K562 (cell line): ENCODE measurements around the gene SLC32A1. TPM values are rescaled to one million over a fixed set of nuclear protein-coding genes. Genes with fewer than 3 reads are reported as not detected.

Source experiments
- ATAC-seq: fragments of 200-7000 bp; cut with Tn5 transposase; 3 replicates; pipeline ENCODE4 v1.9.1; 2020; ENCODE audit warnings: moderate library complexity
- BruUV-seq: library from RNA; stranded (reverse); fragments of 400-500 nt; replicated peaks from 2 replicates; lab custom pipeline; 2021; lab: Mats Ljungman, UMichigan
- CTCF ChIA-PET: fragments of 300-600 bp; formaldehyde crosslinking; extraction: SDS; loops from one replicate; lab custom pipeline; 2021; ENCODE audit warnings: low intra/inter-chr PET ratio; lab: Yijun Ruan, JAX
- POLR2A ChIA-PET: fragments of 300-600, 350-650 bp; sonication (Branson Sonifier 250); formaldehyde crosslinking; extraction: SDS; loops from one replicate; lab custom pipeline; 2021; ENCODE audit warnings: antibody characterized with exemption, inconsistent platforms; lab: Yijun Ruan, JAX
- DNase-seq, 4 experiments: peaks; one replicate each; pipeline versions ENCODE4 v3.0.0 to v3.0.0-alpha.2; 2011 to 2018; ENCODE audit warnings: low spot score in 3 of 4, mixed read lengths in 3 of 4; ENCODE audit errors: extremely low read depth in 1 of 4
- FAIRE-seq: peaks from 2 replicates; lab custom pipeline; 2011; peaks lifted over from hg19 to GRCh38; lab: Jason Lieb, UNC
- H2AFZ ChIP-seq: 2 replicates; pipeline ENCODE4 v1.6.0; 2011; ENCODE audit warnings: low read depth, low read length, control low read depth, inconsistent platforms
- H3K27ac ChIP-seq: fragments of 200-600 bp; 3 replicates; pipeline ENCODE4 v1.8.0; 2011; ENCODE audit warnings: low read depth, mild to moderate bottlenecking, control low read depth, inconsistent platforms, low read length, moderate library complexity, mixed read lengths; ENCODE audit errors: extremely low read depth
- H3K27me3 ChIP-seq, 2 experiments: fragments of 300-600 bp in 1 of 2; 2 replicates in 1 of 2; 3 replicates in 1 of 2; pipeline versions ENCODE4 v1.6.0 to v1.8.0; 2011; ENCODE audit warnings: inconsistent platforms in 2 of 2, low read length in 2 of 2, mild to moderate bottlenecking in 1 of 2, mixed read lengths in 1 of 2, moderate library complexity in 1 of 2; ENCODE audit not compliant: control insufficient read depth in 2 of 2, insufficient read depth in 2 of 2
- H3K36me3 ChIP-seq: fragments of 300-600 bp; 3 replicates; pipeline ENCODE4 v1.8.0; 2011; ENCODE audit warnings: mild to moderate bottlenecking, low read length, inconsistent platforms; ENCODE audit not compliant: control insufficient read depth, insufficient read depth
- H3K4me1 ChIP-seq, 2 experiments: fragments of 200-600 bp in 1 of 2; replicated peaks in 1 of 2; 2 replicates in 1 of 2; 3 replicates in 1 of 2; pipeline versions ENCODE4 v1.5.1 to v1.8.0; 2011; ENCODE audit warnings: inconsistent platforms in 2 of 2, low read length in 2 of 2, mild to moderate bottlenecking in 1 of 2, mixed read lengths in 1 of 2, moderate library complexity in 1 of 2; ENCODE audit not compliant: control insufficient read depth in 2 of 2, insufficient read depth in 2 of 2
- H3K4me2 ChIP-seq: 2 replicates; pipeline ENCODE4 v1.6.1; 2011; ENCODE audit warnings: low read length, control low read depth, inconsistent platforms, mixed read lengths; ENCODE audit not compliant: insufficient read depth
- H3K4me3 ChIP-seq: fragments of 200-600 bp; sonication (generic), shearing (Covaris generic); 2 replicates; pipeline ENCODE4 v1.5.1; 2016; ENCODE audit warnings: control low read depth, inconsistent platforms
- H3K79me2 ChIP-seq: fragments of 200-600 bp; 3 replicates; pipeline ENCODE4 v1.8.0; 2011; ENCODE audit warnings: low read length, inconsistent platforms; ENCODE audit not compliant: control insufficient read depth, insufficient read depth
- H3K9ac ChIP-seq, 2 experiments: 2 replicates each; pipeline versions ENCODE4 v1.6.0 to v1.6.1; 2011; ENCODE audit warnings: low read depth in 2 of 2, low read length in 2 of 2, control low read depth in 1 of 2, inconsistent platforms in 1 of 2, mild to moderate bottlenecking in 1 of 2, mixed read lengths in 1 of 2; ENCODE audit not compliant: insufficient read depth in 1 of 2
- H3K9me1 ChIP-seq: one replicate; pipeline ENCODE4 v1.6.0; 2011; ENCODE audit warnings: inconsistent platforms, mild to moderate bottlenecking, low read length, moderate library complexity; ENCODE audit not compliant: control insufficient read depth, insufficient read depth
- H3K9me3 ChIP-seq: replicated peaks from 2 replicates; pipeline ENCODE4 v1.5.1; 2011; ENCODE audit warnings: low read depth, low read length, inconsistent platforms; ENCODE audit not compliant: control insufficient read depth, insufficient read depth
- H4K20me1 ChIP-seq: replicated peaks from 2 replicates; pipeline ENCODE4 v1.6.1; 2011; ENCODE audit warnings: low read length, inconsistent platforms, mixed read lengths; ENCODE audit not compliant: control insufficient read depth, insufficient read depth
- CCNT2 ChIP-seq: IDR thresholded peaks from 2 replicates; pipeline ENCODE4 v1.6.1; 2011; ENCODE audit warnings: borderline replicate concordance, low read depth, mild to moderate bottlenecking, moderate library complexity, mixed read lengths, low read length; ENCODE audit not compliant: insufficient read length; ENCODE audit errors: extremely low read depth
- HLTF ChIP-seq: fragments of 450-650 bp; IDR thresholded peaks from 2 replicates; pipeline ENCODE4 v1.6.1; 2016
- JUND ChIP-seq, 2 experiments: IDR thresholded peaks; 2 replicates in 1 of 2; 3 replicates in 1 of 2; pipeline ENCODE4 v1.6.1; 2011; ENCODE audit warnings: borderline replicate concordance in 2 of 2, low read depth in 2 of 2, low read length in 2 of 2, improper control_type of control experiment in 1 of 2, missing biosample characterization in 1 of 2, missing genetic modification characterization in 1 of 2, missing genetic modification reagents in 1 of 2
- KDM5B ChIP-seq: fragments of 200-600 bp; sonication (generic); IDR thresholded peaks from 2 replicates; pipeline ENCODE4 v1.6.1; 2012; ENCODE audit warnings: low read depth, mild to moderate bottlenecking, moderate library complexity, low read length, control low read depth, inconsistent platforms; ENCODE audit not compliant: insufficient replicate concordance
- SMAD2 ChIP-seq: fragments of 150-350 bp; IDR thresholded peaks from 2 replicates; pipeline ENCODE4 v1.6.1; 2014; ENCODE audit warnings: low read depth, mild to moderate bottlenecking, low read length
- TAL1 ChIP-seq: fragments of 450-650 bp; IDR thresholded peaks from 2 replicates; pipeline ENCODE4 v1.6.1; 2016; ENCODE audit warnings: mild to moderate bottlenecking
- WHSC1 ChIP-seq: IDR thresholded peaks from one replicate; pipeline ENCODE4 v1.6.1; 2012; ENCODE audit warnings: low read length, control low read depth, inconsistent platforms
- ZNF274 ChIP-seq: IDR thresholded peaks from 2 replicates; pipeline ENCODE4 v1.6.1; 2011; ENCODE audit warnings: low read depth, mild to moderate bottlenecking, low read length, moderate library complexity, borderline replicate concordance
- ZNF668 ChIP-seq: fragments of 250-450 bp; sonication (Bioruptor Pico); IDR thresholded peaks from 2 replicates; pipeline ENCODE4 v1.8.0; 2022; ENCODE audit warnings: mild to moderate bottlenecking, inconsistent platforms
- ZNF76 ChIP-seq: fragments of 250-450 bp; sonication (Bioruptor Pico); IDR thresholded peaks from 2 replicates; pipeline ENCODE4 v1.4.0; 2020; ENCODE audit warnings: mild to moderate bottlenecking, moderate library complexity, borderline replicate concordance
- WGBS: fragments of 100-300 bp; shearing (Covaris generic); methylation state at CpG from one replicate; pipeline ENCODE4 v1.1.6; 2016; ENCODE audit warnings: low coverage, mixed read lengths; ENCODE audit not compliant: insufficient coverage; ENCODE audit errors: missing lambda C conversion rate; 5-methylcytosine and 5-hydroxymethylcytosine counted together
- in situ Hi-C: fragments of 300-500 bp; cut with MboI; formaldehyde crosslinking; loops from 4 replicates; pipeline ENCODE4 v1.15.0; 2018; ENCODE audit warnings: inconsistent platforms, mixed read lengths
- intact Hi-C: fragments of 100-400 bp; cut with micrococcal nuclease; formaldehyde crosslinking; loops from 2 replicates; pipeline ENCODE4 v1.14.2; 2022
- polyA plus RNA-seq, 8 experiments: library from polyadenylated mRNA; depleted of rRNA in 4 of 8; stranded (reverse) in 5 of 8; unstranded in 3 of 8; fragments of >200 nt; fragmentation: Nextera tagmentation in 2 of 8; fragmentation: Illumina TruSeq in 1 of 8; extraction: Ambion mirVana in 2 of 8; extraction: Trizol in 1 of 8; gene quantifications; 2 replicates each; pipeline versions ENCODE4 v1.2.1 to v1.2.3, GENCODE V29; 2011 to 2014; ENCODE audit warnings: inconsistent platforms in 1 of 8, missing spikeins in 1 of 8
- total RNA-seq, 7 experiments: library from RNA; depleted of rRNA in 6 of 7; stranded (reverse); fragments of >200 nt in 6 of 7; fragmentation: Illumina TruSeq in 2 of 7; extraction: Trizol in 2 of 7; gene quantifications; 2 replicates each; pipeline versions ENCODE4 v1.2.1 to v1.2.3, GENCODE V29; 2011 to 2021; ENCODE audit warnings: low replicate concordance in 1 of 7
- TF ChIP-seq, protein P1 (sequence below), 2 experiments: fragments of 450-650 bp in 1 of 2; sonication (generic) in 1 of 2; formaldehyde crosslinking; conservative IDR thresholded peaks; 2 replicates each; pipeline versions ENCODE4 v1.4.0 to v1.8.1; 2020 to 2022; ENCODE audit warnings: mild to moderate bottlenecking in 1 of 2, missing genetic modification reagents in 1 of 2
- TF ChIP-seq, protein P2 (sequence below): fragments of 450-650 bp; IDR thresholded peaks from 2 replicates; pipeline ENCODE4 v1.6.1; 2016; ENCODE audit warnings: low read depth
- TF ChIP-seq, protein P3 (sequence below): fragments of 450-650 bp; IDR thresholded peaks from 2 replicates; pipeline ENCODE4 v1.6.1; 2017; ENCODE audit warnings: mild to moderate bottlenecking, moderate library complexity

The SLC32A1 gene
- total and polyA plus RNA-seq, 9 of the 15 experiments (the other 6 are each of a cell fraction or from before 2014, with no cell fraction given) = not detected

DNA sequence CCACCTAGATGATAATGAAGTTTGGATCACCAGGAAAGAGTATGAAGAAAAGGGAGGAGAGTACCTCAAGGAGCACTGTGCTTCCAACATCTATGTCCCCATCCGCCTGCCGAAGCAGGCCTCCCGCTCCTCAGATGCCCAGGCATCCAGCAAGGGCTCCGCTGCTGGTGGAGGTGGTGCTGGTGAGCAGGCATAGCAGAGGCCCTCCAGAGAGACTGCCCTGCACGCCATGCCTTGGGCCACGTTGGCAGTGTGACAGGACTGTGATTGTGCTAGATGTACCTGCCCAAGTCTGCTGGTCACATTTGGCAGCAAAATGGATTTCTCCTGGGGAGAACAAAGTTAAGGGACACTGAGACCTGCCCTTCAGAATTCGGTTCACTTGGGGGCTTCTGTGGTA lies 47.3 kb downstream of the SLC32A1 start:
- Histone ChIP-seq H2AFZ (no peak overlapping the region), H3K9me3 (no peaks in the 10 kb centered on the region), H3K4me3 (no peak overlapping the region), H3K9ac (no peak overlapping the region), H3K36me3 (peaks cover 57% of the 10 kb centered on the region; the same call in 2 of the 3 replicates), H3K4me2 (no peak overlapping the region), H3K27me3 (no peaks in the 10 kb centered on the region), H3K9me1 (no peaks in the 10 kb centered on the region), H4K20me1 (no peaks in the 10 kb centered on the region), H3K27ac (no peak overlapping the region), H3K4me1 (no peaks in the 10 kb centered on the region), H3K79me2 (no peaks in the 10 kb centered on the region)
- in situ Hi-C loops = no loop called here
- CTCF ChIA-PET = no interaction called here
- POLR2A ChIA-PET = no interaction called here
- ATAC-seq (no peak), FAIRE-seq (no peak), DNase-seq (no peak)
- BruUV-seq = no TSS peak
- intact Hi-C loops = no loop called here
- 78% methylated on average over 7 of the region's 7 CpGs for WGBS
- TF ChIP-seq ZNF274 (no peak), WHSC1 (no peak), HLTF (no peak), KDM5B (no peak), ZNF668 (no peak), TAL1 (no peak), CCNT2 (no peak), SMAD2 (no peak), ZNF76 (CRISPR knock-in tag) (no peak), JUND (IDR thresholded peaks at IDR 0.05; ENCODE audit: borderline replicate concordance, low read depth, low read length) (no peak), JUND (tag; IDR thresholded peaks at IDR 0.05; ENCODE audit: borderline replicate concordance, low read depth, low read length) (no peak)
- TF ChIP-seq, protein P1, sequence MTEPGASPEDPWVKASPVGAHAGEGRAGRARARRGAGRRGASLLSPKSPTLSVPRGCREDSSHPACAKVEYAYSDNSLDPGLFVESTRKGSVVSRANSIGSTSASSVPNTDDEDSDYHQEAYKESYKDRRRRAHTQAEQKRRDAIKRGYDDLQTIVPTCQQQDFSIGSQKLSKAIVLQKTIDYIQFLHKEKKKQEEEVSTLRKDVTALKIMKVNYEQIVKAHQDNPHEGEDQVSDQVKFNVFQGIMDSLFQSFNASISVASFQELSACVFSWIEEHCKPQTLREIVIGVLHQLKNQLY (CRISPR knock-in tag; conservative IDR thresholded peaks at IDR 0.05) = no peak
- TF ChIP-seq, protein P2, sequence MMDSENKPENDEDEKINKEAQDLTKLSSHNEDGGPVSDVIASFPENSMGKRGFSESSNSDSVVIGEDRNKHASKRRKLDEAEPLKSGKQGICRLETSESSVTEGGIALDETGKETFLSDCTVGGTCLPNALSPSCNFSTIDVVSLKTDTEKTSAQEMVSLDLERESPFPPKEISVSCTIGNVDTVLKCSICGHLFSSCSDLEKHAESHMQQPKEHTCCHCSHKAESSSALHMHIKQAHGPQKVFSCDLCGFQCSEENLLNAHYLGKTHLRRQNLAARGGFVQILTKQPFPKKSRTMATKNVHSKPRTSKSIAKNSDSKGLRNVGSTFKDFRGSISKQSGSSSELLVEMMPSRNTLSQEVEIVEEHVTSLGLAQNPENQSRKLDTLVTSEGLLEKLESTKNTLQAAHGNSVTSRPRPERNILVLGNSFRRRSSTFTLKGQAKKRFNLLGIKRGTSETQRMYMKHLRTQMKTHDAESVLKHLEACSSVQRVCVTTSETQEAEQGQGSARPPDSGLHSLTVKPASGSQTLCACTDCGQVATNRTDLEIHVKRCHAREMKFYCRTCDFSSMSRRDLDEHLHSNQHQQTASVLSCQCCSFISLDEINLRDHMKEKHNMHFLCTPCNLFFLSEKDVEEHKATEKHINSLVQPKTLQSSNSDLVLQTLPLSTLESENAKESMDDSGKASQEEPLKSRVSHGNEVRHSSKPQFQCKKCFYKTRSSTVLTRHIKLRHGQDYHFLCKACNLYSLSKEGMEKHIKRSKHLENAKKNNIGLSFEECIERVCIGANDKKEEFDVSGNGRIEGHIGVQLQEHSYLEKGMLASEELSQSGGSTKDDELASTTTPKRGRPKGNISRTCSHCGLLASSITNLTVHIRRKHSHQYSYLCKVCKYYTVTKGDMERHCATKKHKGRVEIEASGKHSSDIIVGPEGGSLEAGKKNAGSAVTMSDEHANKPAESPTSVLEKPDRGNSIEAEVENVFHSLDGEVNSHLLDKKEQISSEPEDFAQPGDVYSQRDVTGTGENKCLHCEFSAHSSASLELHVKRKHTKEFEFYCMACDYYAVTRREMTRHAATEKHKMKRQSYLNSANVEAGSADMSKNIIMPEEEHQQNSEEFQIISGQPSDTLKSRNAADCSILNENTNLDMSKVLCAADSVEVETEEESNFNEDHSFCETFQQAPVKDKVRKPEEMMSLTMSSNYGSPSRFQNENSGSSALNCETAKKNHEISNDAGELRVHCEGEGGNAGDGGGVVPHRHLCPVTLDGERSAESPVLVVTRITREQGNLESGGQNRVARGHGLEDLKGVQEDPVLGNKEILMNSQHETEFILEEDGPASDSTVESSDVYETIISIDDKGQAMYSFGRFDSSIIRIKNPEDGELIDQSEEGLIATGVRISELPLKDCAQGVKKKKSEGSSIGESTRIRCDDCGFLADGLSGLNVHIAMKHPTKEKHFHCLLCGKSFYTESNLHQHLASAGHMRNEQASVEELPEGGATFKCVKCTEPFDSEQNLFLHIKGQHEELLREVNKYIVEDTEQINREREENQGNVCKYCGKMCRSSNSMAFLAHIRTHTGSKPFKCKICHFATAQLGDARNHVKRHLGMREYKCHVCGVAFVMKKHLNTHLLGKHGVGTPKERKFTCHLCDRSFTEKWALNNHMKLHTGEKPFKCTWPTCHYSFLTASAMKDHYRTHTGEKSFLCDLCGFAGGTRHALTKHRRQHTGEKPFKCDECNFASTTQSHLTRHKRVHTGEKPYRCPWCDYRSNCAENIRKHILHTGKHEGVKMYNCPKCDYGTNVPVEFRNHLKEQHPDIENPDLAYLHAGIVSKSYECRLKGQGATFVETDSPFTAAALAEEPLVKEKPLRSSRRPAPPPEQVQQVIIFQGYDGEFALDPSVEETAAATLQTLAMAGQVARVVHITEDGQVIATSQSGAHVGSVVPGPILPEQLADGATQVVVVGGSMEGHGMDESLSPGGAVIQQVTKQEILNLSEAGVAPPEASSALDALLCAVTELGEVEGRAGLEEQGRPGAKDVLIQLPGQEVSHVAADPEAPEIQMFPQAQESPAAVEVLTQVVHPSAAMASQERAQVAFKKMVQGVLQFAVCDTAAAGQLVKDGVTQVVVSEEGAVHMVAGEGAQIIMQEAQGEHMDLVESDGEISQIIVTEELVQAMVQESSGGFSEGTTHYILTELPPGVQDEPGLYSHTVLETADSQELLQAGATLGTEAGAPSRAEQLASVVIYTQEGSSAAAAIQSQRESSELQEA = no peak
- TF ChIP-seq, protein P3, sequence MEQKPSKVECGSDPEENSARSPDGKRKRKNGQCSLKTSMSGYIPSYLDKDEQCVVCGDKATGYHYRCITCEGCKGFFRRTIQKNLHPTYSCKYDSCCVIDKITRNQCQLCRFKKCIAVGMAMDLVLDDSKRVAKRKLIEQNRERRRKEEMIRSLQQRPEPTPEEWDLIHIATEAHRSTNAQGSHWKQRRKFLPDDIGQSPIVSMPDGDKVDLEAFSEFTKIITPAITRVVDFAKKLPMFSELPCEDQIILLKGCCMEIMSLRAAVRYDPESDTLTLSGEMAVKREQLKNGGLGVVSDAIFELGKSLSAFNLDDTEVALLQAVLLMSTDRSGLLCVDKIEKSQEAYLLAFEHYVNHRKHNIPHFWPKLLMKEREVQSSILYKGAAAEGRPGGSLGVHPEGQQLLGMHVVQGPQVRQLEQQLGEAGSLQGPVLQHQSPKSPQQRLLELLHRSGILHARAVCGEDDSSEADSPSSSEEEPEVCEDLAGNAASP = no peak
